ENCODE results near the gene HOXA1. TPM values are rescaled to one million over a fixed set of nuclear protein-coding genes. Genes with fewer than 3 reads are reported as not detected.

Gene HOXA1
- total RNA-seq, 1 experiment from 2014 or later: 0.10 TPM

DNA sequence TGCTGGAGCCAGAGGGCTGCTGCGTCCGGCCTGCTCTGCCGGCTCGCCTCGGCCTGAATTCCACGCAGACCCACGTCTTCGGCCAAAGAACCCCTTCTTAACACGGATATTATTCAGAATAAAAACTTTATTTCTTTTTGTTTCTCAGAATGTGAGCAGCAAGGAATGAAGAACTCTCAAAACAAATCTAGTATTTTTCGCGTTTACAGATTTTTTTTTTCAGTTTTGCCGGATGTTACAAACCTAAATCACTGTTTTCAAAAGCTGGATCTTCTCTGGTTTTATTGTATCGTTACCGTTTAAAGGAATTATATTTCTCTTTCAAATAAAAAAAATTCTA lies 11.1 kb upstream of the HOXA1 start:
- DNase-seq: no peak
- peaks cover 100% of the 10 kb centered on the region for H3K27me3 ChIP-seq (ENCODE audit: control insufficient read depth, insufficient read depth, low read length)
- no peak overlapping the region for H3K4me3 ChIP-seq (ENCODE audit: insufficient read depth, low read depth, low read length)
- no peaks in the 10 kb centered on the region for H3K36me3 ChIP-seq (replicated peaks; ENCODE audit: control insufficient read depth, insufficient read depth, low read length)

DNA sequence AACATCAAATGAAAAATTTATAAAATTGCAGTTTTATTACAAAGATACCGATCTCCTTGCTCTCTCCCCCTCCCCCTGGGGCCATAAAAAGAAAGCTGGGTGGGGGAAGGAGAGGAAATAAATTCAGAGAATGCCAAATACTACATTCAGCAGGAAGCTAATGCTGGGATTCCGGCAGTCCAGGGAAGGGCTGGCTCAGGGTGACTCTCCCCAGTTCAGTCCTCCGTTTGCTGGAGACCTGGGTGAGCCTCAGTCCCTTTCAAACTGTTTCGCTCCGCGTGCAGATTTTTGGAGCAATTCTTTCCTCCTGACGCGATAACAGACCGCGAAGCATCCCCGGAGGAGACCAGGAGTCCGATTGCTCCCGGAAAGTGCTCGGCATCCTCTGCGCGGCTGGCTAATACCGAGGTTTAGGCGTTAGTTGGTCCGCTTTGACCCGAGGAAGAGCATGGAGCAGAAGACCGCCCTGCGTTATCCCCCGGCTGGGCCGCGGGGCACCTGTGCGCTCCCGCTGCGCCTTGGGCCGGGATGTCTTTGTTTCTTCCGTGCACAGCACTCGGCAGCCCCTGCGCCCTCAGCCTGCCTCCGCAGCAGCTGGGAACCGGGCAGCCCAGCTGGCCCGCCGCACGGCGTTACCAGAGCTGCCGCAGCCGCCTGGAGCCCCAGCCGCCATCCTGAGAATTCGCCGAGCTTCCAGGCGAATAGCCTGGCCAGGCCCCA lies 10.5 kb upstream of the HOXA1 start:
- Histone ChIP-seq H3K36me3 (replicated peaks; ENCODE audit: control insufficient read depth, insufficient read depth, low read length) (no peaks in the 10 kb centered on the region), H3K27me3 (ENCODE audit: control insufficient read depth, insufficient read depth, low read length) (peaks cover 100% of the 10 kb centered on the region), H3K4me3 (ENCODE audit: insufficient read depth, low read depth, low read length) (no peak overlapping the region)
- DNase-seq: peak; percentile 89

DNA sequence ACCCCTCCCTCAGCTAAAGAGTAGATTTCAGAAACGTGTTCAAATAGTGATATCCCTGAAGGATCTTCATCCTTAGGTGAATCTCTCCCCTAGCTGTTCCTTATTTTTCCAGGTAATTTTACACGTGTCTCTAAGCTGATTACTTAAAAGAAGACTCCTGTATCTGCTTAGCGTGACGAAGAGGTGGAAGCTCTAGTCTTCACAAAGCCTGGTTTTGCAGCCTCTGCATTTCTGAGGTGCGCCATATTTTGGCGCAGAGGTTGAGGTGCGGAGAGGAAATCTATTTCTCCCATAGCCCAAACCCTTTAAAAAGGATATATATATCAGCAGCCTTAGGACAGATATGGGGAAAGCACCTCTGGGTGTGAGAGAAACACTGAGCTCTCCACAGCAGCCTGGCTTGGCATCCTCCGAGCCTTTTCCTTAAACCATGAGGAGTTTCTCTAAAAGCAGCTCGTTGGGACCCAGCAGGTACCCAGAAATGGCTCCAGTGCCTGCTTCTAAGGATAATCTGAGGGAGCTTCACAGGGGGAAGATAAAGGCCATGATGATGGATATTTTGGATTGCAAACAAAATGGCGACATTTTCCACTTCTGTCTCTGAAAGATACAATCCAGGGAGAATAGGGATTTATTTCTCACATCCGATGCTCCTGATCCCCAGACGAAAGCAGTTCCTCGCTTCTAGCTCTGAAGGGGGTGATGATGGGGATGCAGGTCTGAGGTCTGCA lies 9.7 kb upstream of the HOXA1 start:
- no peaks in the 10 kb centered on the region for H3K36me3 ChIP-seq (replicated peaks; ENCODE audit: control insufficient read depth, insufficient read depth, low read length)
- H3K27me3 ChIP-seq (ENCODE audit: control insufficient read depth, insufficient read depth, low read length): peaks cover 100% of the 10 kb centered on the region
- peak; percentile 26 for DNase-seq
- no peak overlapping the region for H3K4me3 ChIP-seq (ENCODE audit: insufficient read depth, low read depth, low read length)

DNA sequence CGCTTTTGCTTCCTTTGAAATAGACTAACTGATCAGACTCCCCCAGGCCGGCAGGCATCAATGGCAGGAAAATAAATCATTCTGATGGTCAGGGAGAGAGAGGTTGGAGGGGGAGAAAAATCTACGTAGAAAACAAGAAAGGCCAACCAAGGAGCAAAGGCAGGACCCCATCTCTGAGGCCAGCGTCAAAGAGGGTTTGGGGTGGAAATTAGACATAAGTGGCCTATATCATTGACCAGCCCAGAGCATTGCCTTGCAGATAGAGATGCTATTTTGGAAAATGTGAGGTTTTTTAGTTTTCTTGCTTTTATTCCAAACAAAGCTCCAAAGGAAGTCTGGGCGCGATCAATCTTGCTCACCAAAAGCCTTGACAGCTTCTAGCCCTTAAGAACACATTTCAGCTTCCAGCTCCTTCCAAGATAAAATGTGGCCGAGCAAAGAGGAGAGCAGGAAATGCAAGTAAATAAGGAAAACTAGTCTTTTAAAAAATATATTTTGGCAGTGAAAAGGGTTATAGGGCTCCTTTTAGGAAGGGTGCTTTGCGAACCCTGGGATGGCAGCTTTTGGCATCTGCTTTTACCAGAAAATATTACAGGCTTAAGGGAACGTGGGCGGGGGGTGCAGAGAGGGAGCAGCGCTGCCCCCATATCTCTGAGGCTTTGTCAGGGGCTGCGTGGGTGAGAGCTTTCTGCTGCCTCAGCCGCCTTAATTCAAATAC lies 8.7 kb upstream of the HOXA1 start:
- Histone ChIP-seq H3K36me3 (replicated peaks; ENCODE audit: control insufficient read depth, insufficient read depth, low read length) (no peaks in the 10 kb centered on the region), H3K27me3 (ENCODE audit: control insufficient read depth, insufficient read depth, low read length) (peaks cover 100% of the 10 kb centered on the region), H3K4me3 (ENCODE audit: insufficient read depth, low read depth, low read length) (no peak overlapping the region)
- no peak for DNase-seq

DNA sequence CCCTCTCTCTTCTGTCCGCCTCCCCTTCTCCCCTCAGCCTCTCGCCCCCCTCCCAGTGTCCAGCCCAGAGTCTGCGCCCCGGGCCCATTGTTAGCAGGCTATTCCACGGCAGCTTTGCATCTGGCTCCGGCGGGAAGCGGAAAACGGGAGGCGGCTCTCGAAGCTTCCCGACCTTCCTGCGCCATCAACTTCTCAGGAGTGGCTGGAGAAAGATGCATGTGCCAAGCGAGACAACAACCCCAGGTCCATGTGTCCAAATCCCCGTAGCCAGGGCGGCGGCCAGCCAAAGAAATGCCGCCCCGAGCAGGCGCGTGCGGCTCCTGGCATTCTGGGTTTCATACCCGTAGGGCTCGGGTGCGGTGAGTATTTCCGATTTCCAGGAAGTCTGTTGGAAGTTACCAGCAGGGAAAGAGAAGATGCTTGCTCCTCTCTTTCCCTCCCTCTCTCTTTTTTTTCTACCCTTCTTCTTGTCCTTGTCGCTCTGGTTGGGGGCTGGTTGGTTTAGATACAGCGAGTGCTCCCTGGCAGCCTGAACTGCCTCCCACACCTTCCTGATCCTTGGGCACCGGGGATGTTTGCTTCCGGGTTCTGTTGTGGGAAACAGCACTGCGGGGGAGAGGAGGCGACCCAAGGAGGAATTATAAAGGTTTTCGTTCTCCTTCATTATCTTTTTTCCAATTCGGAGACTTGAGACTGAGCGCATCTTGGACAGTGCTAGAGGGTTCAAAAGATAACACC lies 7.9 kb upstream of the HOXA1 start:
- H3K36me3 ChIP-seq (replicated peaks; ENCODE audit: control insufficient read depth, insufficient read depth, low read length): no peaks in the 10 kb centered on the region
- H3K4me3 ChIP-seq (ENCODE audit: insufficient read depth, low read depth, low read length): no peak overlapping the region
- peaks cover 100% of the 10 kb centered on the region for H3K27me3 ChIP-seq (ENCODE audit: control insufficient read depth, insufficient read depth, low read length)
- peak; percentile 63 for DNase-seq

DNA sequence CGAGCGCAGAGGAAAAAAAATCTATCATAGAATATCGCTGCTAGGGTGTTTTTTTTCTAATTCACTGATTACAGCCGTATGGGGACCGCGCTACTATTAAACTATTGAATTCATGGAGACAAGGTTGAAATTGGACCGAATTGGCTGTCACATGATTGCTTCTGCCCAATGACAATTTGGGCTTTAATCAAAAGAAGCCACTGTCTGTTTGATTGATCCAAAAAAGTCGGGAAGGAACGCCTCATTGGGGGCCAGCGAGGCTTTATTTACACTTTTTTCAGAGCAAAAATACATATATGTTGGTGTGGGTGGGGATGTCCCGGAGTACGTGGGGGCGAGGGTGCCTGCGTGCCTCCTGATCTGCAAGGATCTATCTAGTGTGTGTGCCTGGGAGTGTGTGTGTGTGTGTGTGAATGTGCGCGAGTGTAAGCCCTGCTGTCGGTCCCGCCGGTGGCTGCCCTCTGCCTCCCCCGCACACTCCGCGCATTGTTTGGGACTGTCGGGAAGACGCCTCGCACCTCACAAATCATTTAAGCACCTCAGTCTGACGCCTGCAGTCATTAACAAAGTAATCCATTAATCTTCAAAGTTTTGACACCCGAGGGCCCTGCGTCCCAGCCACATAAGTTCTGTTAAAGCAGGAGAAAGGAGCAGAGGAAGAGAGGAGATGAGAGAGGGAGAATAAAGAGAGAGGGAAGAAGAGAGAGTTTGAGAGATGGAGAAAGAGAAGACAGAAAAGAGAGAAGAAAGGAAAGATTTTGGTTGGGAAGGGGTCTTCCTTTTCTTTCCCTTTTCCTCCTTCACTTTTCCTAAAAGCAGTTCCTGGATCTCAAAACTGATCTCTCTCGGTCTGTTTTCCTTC lies 7.0 kb upstream of the HOXA1 start, which contains the start of gene HOXA2:
HOXA2 (minus strand) TSS at position 103 of the 862 bp plus-strand sequence. CDS start 183 bp downstream, outside the sequence.
- Histone ChIP-seq H3K4me3 (ENCODE audit: insufficient read depth, low read depth, low read length) (no peak within 1 kb of the TSS), H3K36me3 (replicated peaks; ENCODE audit: control insufficient read depth, insufficient read depth, low read length) (no peaks in the 10 kb centered on the region), H3K27me3 (ENCODE audit: control insufficient read depth, insufficient read depth, low read length) (peaks cover 100% of the 10 kb centered on the region)
- peak; percentile 55 for DNase-seq

DNA sequence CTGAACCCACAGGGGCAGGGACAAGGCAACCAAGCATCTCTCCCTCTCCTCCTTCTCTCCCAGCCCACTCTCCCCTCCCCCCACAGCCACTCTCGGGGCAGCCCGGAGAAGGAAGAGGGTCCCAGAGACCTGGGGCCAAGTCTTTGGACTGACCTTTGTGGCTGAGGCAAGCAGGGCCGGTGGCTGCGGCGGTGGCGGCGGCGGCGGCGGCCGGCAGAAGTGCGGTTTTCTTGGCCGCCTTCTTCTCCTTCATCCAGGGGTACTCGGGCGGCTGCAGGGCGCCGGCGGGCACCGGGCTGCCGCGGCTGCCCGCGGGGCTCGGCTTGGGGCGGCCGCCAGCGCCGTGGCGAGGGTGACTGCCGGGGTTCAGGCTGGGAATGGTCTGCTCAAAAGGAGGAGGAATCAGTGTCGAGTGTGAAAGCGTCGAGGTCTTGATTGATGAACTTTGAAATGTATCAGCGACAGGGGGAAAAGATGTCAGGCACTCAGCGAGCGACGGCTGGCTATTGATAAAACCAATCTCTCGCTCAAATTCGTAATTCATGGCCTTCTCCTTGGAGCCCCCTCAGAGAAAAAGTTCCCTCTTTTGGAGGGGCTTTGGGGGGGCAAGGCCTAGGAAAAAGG lies 6.3 kb upstream of the HOXA1 start:
- Histone ChIP-seq H3K27me3 (ENCODE audit: control insufficient read depth, insufficient read depth, low read length) (peaks cover 100% of the 10 kb centered on the region), H3K4me3 (ENCODE audit: insufficient read depth, low read depth, low read length) (no peak overlapping the region), H3K36me3 (replicated peaks; ENCODE audit: control insufficient read depth, insufficient read depth, low read length) (no peaks in the 10 kb centered on the region)
- peak; percentile 74 for DNase-seq

DNA sequence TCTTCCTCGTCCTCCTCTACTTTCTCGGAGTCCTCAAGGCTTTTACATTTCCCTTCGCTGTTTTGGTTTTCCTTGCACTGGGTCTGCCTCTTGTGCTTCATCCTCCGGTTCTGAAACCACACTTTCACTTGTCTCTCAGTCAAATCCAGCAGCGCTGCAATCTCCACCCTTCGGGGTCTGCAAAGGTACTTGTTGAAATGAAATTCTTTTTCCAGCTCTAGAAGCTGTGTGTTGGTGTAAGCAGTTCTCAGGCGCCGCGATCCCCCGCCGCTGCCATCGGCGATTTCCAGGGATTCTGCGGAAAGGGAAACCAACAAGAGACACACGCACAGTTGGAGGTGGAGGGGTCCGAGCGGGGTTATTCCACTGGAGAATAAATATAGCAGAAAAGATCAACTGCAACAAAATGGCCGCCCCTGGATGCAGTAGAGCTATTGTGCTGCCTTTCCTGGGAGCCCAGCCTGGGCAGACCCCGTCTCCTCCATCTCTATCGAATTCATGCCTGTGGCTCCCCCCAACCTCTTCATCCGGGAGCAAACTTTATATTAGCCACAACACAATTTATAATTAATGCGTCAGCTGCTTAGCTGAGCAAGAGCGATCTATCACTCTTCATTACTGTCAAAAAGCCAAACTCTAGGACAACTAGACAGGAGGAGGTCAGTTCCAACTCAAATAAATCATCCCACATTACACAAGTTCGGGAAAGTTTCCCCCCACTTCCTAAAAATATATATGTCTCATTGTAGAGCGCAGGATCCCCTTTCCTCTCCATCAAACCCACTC lies 5.6 kb upstream of the HOXA1 start:
- H3K4me3 ChIP-seq (ENCODE audit: insufficient read depth, low read depth, low read length): no peak overlapping the region
- H3K36me3 ChIP-seq (replicated peaks; ENCODE audit: control insufficient read depth, insufficient read depth, low read length): no peaks in the 10 kb centered on the region
- DNase-seq: peak; percentile 52
- peaks cover 100% of the 10 kb centered on the region for H3K27me3 ChIP-seq (ENCODE audit: control insufficient read depth, insufficient read depth, low read length)

DNA sequence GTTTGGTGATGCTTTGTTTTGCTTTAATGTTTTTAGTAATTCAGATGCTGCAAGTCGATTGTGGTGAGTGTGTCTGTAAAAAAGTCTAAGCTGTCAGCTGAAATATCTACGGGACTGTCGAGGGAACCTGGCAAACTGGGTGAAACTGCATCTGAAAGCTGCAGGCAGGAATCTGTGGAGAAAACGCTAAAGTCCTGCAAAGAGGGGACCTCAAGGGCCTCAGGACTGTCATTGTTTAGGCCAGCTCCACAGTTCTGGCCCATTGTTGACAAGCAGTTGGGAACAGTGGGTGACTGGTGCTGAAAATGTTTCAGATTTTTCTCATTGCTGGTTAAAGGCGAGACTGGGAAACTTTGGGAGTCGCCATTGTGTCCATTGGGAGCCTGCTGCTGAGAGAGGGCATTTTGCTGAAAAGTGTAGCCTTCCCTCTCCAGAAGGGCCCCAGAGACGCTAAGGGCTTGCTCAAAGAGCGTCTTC lies 4.9 kb upstream of the HOXA1 start:
- no peaks in the 10 kb centered on the region for H3K36me3 ChIP-seq (replicated peaks; ENCODE audit: control insufficient read depth, insufficient read depth, low read length)
- H3K27me3 ChIP-seq (ENCODE audit: control insufficient read depth, insufficient read depth, low read length): peaks cover 100% of the 10 kb centered on the region
- peak; percentile 66 for DNase-seq
- no peak overlapping the region for H3K4me3 ChIP-seq (ENCODE audit: insufficient read depth, low read depth, low read length)

DNA sequence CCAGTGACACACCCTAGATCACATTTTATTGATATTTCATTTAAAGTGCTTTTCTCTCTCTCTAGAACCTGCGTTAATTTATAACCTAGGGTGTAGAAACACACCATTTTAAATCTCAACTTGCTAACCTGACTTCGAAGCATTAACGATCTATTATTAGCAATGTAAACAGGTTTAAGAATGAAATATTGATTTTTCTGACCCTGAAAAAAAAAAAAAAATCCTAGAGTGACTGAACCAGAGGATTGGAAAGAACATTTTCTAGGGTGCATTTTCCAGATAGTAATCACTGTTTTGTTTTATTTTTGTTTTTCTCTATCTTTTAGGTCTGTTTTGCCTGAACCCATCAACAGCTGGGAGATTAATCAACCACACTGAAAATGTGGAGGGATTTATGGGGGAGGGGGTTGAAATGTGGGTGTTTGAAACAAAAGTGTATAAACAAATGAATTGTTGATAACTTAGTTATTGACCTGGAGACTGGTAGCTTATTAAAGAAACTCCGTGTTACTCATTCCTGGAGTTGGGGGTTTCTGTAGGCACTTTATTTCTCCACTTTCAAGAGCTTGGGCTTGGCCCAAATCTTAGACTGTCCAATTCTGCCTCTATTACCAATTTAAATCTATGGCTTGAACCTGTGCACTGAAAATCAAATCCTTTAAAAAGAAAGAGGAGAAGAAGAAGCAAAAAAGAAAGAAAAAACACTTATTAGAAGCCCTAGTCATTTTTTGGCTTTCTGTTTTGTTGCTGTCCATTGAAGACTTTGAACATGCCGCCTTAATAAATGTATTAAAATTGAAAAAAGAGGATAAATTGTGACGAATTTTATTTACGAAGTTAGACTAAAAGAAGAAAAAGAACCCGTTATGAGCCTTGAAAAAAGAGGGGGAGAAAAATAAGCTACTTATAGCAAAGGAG lies 3.9 kb upstream of the HOXA1 start:
- no peak overlapping the region for H3K4me3 ChIP-seq (ENCODE audit: insufficient read depth, low read depth, low read length)
- H3K27me3 ChIP-seq (ENCODE audit: control insufficient read depth, insufficient read depth, low read length): peaks cover 100% of the 10 kb centered on the region
- H3K36me3 ChIP-seq (replicated peaks; ENCODE audit: control insufficient read depth, insufficient read depth, low read length): no peaks in the 10 kb centered on the region
- DNase-seq: no peak

DNA sequence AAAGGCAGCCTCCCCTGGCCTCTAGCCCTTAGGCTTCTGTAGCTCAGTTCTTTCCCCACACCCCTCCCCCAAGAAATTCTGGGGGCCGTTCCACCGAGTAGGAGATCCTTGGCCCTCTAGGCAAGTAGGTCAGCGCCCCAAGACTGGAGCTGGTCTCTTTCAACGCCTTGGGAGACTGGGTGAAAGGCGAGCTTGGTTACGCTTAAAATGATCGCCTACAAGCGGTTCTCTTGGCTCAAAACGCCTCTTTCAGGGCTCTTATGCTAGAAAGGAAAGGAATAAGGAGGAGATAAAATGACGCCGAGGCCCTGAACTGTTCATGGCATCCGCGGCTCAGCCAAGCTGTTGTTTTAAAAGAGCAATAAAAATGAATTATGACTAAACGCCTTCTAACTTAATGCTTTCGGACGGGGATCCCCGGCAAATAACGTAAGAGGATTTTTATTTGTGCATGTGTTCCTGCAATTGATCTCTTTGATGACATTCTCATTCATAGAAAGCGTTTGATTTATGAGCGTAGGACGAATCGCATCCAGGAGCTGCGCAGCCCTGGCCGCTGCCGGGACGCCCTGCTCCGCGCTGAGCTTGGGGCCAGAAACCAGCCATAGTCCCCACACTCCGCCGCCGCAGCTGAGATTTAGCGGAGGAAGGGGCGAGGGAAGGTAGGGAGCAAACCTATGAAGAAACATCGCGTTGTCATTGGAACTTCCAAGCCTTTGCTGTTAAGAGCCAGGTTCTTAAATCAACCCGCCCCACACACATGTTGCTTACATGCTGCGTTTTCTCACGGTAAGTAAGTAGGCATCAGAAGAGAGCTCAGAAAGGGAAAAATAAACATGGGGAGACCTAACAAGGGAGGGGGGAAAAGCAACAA lies 3.0 kb upstream of the HOXA1 start:
- Histone ChIP-seq H3K4me3 (ENCODE audit: insufficient read depth, low read depth, low read length) (no peak overlapping the region), H3K27me3 (ENCODE audit: control insufficient read depth, insufficient read depth, low read length) (peaks cover 100% of the 10 kb centered on the region), H3K36me3 (replicated peaks; ENCODE audit: control insufficient read depth, insufficient read depth, low read length) (no peaks in the 10 kb centered on the region)
- DNase-seq: peak; percentile 65
